Measurements from ENCODE around the gene CEACAM18.
"Not testable (repeated sequence)": the region's sequence is repeated elsewhere in the genome, so short reads cannot be mapped to it uniquely, and the experiment has no call there.

The CEACAM18 gene

GRCh38 chr19:51462276-51462675, 16.1 kb upstream of the CEACAM18 start:
- no peak for FAIRE-seq

- no peak for FAIRE-seq
Measured at GRCh38 chr19:51462681-51463080, 15.7 kb upstream of the CEACAM18 start.

GRCh38 chr19:51463976-51464581, 14.3 kb upstream of the CEACAM18 start:
- FAIRE-seq, result not testable (repeated sequence)

- FAIRE-seq, result no peak
Measured at GRCh38 chr19:51466723-51467122, 11.6 kb upstream of the CEACAM18 start.

GRCh38 chr19:51467864-51468544, 10.3 kb upstream of the CEACAM18 start:
- FAIRE-seq, result no peak

GRCh38 chr19:51468545-51468920, 9.8 kb upstream of the CEACAM18 start:
- no peak for FAIRE-seq

- FAIRE-seq, result no peak
Measured at GRCh38 chr19:51469162-51469561, 9.2 kb upstream of the CEACAM18 start.

- no peak for FAIRE-seq
Measured at GRCh38 chr19:51469629-51470028, 8.7 kb upstream of the CEACAM18 start.

- no peak for FAIRE-seq
Measured at GRCh38 chr19:51470966-51471365, 7.4 kb upstream of the CEACAM18 start.

- FAIRE-seq, result no peak
Measured at GRCh38 chr19:51471527-51471926, 6.8 kb upstream of the CEACAM18 start.

- FAIRE-seq, result no peak
Measured at GRCh38 chr19:51472607-51473006, 5.7 kb upstream of the CEACAM18 start.

GRCh38 chr19:51473009-51473707, 5.2 kb upstream of the CEACAM18 start:
- FAIRE-seq, result no peak

- FAIRE-seq, result no peak
Measured at GRCh38 chr19:51476164-51476563, 2.2 kb upstream of the CEACAM18 start.

GRCh38 chr19:51477344-51477743, 995 bp upstream of the CEACAM18 start:
- FAIRE-seq, result no peak

- FAIRE-seq, result no peak
Measured at GRCh38 chr19:51479531-51480331, 1.4 kb downstream of the CEACAM18 start.

GRCh38 chr19:51480590-51480989, 2.3 kb downstream of the CEACAM18 start:
- no peak for FAIRE-seq

GRCh38 chr19:51485960-51486660, 7.8 kb downstream of the CEACAM18 start:
- no peak for FAIRE-seq

GRCh38 chr19:51488491-51488890, 10.2 kb downstream of the CEACAM18 start:
- FAIRE-seq, result no peak

GRCh38 chr19:51489113-51489512, 10.8 kb downstream of the CEACAM18 start:
- no peak for FAIRE-seq

GRCh38 chr19:51490676-51491075, 12.3 kb downstream of the CEACAM18 start:
- FAIRE-seq, result no peak

GRCh38 chr19:51491586-51491985, 13.2 kb downstream of the CEACAM18 start:
- FAIRE-seq, result no peak

- no peak for FAIRE-seq
Measured at GRCh38 chr19:51493776-51494175, 15.4 kb downstream of the CEACAM18 start.

GRCh38 chr19:51497666-51498065, 19.3 kb downstream of the CEACAM18 start:
- no peak for FAIRE-seq
